HG03439 (cell line): Measurements from ENCODE around the gene HRCT1.
"Not testable (repeated sequence)": the region's sequence is repeated elsewhere in the genome, so short reads cannot be mapped to it uniquely, and the experiment has no call there.

ENCODE experiments used
- ATAC-seq: cut with Tn5 transposase; IDR thresholded peaks from one replicate; pipeline ENCODE4 v1.9.1; 2021; ENCODE audit warnings: mild to moderate bottlenecking, moderate library complexity; ENCODE audit not compliant: unreplicated experiment

HRCT1 gene

DNA sequence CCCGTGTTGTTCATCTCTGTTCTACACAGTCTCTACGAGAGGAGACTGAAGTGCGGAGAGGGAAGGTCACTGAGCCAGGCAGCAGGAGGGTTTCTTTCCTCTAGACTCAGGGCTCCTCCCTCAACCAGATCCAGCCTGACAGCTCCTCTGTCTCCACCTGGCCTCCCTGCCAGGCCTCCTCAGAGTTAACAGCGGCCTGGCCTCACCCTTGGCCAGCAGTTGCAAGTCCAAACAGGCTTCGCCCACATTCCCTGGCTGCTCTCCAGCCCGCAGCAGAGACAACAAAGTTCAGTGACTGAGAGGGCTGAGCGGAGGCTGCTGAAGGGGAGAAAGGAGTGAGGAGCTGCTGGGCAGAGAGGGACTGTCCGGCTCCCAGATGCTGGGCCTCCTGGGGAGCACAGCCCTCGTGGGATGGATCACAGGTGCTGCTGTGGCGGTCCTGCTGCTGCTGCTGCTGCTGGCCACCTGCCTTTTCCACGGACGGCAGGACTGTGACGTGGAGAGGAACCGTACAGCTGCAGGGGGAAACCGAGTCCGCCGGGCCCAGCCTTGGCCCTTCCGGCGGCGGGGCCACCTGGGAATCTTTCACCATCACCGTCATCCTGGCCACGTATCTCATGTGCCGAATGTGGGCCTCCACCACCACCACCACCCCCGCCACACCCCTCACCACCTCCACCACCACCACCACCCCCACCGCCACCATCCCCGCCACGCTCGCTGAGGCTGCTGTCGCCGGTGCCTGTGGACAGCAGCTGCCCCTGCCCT is at the start of gene HRCT1:
Gene HRCT1 (plus strand): TSS at position 291 of the 768 bp plus-strand sequence. CDS start 86 bp downstream, at position 377.
- no peak for ATAC-seq

GRCh38 chr9:35856206-35856605 is 49.8 kb upstream of the HRCT1 start:
- no peak for ATAC-seq

DNA sequence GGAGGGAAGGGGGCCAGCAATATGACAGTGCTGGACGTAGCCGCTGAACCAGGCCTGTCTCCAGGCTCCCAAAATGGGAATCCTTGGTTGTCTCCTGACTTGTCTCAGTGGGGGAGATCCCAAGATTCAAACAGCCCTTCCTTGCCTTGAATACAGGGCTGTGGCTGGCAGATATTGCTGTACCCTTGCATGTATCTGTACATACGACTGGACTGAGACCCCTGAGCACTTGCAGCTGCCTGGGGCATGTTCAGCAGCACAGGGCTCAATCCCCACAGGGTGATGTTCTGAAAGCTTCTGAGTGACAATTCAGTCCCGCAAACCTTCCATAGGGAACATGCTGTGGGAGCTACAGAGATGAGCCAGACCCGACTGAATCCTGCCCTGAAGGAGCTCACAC is 49.1 kb upstream of the HRCT1 start:
- no peak for ATAC-seq

DNA sequence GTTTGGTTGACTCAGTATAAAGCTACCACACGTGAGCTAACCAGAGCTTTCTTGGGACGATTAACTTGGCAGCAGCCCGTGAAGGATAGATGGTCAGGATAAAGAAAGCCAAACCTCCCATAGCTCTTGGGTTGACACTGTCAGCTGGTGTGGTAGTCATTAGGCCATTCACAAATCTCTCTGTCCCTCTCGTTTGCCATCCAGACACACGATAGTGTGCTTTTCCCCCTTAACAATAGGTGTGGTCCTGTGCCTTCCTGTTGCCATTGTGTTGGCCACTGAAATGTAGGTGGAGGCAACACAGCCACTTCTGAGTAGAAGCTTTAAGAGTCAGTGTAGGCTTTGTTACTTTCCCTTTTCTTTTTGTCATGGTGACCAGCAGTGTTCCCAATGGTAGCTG is 47.5 kb upstream of the HRCT1 start:
- no peak for ATAC-seq

GRCh38 chr9:35859310-35859989 is 46.6 kb upstream of the HRCT1 start:
- ATAC-seq: no peak

- ATAC-seq: no peak
These were observed 46.0 kb upstream of the HRCT1 start for GRCh38 chr9:35859990-35860339.

- ATAC-seq: no peak
These were observed 44.7 kb upstream of the HRCT1 start for GRCh38 chr9:35861161-35861897.

- ATAC-seq: no peak
These were observed 43.7 kb upstream of the HRCT1 start for GRCh38 chr9:35862328-35862727.

GRCh38 chr9:35863583-35863982 is 42.4 kb upstream of the HRCT1 start:
- no peak for ATAC-seq

DNA sequence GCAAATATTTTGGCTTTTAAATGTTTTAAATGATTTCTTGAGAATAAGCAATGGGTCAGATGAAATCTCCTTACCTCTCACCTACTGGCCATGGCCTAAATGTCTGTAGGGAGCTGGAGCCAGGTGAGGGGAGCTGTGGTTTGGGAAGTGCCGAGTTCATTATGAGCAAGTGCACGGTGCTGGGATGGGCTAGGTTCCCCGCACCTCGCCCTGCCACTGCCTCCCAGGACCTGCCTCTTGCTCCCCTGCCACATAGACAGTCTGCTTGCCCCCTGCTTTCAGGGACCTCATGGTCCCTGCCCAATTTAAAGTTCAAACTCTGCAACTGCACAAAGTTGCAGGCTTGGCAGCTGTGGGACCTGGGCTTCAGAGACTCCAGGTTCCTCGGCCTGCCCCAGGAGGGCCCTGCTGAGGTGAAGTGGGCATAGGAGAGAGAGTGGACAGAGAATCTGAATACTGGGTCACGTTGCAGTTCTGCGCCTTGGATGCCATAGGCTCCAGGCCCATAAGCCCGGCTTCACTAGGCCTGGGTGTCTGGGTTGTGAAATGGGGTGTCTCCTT is 41.2 kb upstream of the HRCT1 start:
- ATAC-seq: no peak

GRCh38 chr9:35867538-35867937 is 38.5 kb upstream of the HRCT1 start:
- no peak for ATAC-seq

DNA sequence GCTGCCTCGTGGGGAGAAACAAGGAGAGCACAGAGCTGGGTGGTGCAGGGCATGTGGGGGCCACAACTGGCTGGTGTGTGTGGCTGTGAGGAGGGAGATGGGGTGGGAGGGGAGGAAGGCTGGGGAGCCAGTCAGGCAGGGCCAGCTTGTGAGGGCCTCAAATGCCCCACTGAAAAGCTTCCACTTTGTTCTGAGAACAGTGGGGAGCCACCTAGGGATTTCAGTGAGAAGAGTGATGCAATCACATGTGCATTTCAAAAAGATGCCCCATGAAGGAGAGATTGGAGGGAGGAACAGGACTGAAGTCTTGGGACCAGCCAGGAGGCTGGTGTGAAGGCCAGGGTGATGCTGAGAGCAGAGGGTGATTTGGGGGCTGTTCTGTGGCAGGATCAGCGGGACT is 37.1 kb upstream of the HRCT1 start:
- no peak for ATAC-seq

DNA sequence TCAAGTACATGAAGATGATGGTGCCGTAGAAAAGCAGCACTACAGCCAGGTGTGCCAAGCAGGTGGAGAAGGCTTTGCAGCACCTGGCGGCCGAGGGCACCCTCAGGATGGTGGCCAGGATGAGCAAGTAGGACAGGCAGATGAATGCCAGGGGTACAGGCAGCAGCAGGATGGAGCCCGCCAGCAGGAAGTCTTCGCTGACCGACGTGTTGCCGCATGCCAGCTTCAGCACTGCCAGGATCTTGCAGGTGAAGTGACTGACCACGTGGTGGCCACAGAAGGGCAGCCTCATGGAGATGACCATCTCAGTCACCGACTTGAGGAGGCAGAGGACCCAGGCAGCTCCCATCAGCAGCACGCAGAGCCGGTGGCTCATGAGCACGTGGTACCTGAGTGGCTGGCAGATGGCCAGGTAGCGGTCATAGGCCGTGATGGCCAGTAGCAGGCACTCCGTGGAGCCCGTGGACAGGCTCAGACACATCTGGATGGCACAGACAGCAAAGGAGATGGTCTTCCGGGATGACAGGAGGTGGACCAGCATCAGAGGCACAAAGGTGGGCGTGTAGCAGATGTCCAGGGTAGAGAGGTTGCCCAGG is 36.3 kb upstream of the HRCT1 start:
- no peak for ATAC-seq

GRCh38 chr9:35870351-35870923 is 35.6 kb upstream of the HRCT1 start, which contains the start of gene OR13J1:
TSS of gene OR13J1 (minus strand) at chr9:35870401. CDS start at chr9:35870401, 0 bp downstream.
- no peak for ATAC-seq

DNA sequence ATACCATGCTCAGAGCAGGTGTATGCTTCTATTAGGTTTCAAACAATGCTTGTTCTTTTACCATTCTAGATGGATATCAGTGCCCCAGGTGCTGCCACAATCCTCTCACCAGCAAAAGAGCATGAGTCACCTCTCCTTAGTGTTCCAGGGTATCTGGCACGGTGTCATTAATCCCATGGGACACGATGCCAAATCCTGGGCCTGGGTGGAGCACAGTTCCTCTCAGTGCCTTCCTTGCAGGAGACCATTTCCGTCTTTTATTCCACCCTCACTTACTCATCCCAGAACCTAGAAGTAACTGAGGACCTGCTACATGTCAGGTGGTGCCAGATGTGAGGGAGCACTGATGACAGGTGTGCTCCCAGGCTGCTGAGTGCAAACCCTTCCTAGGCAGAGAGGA is 34.5 kb upstream of the HRCT1 start:
- ATAC-seq: no peak

DNA sequence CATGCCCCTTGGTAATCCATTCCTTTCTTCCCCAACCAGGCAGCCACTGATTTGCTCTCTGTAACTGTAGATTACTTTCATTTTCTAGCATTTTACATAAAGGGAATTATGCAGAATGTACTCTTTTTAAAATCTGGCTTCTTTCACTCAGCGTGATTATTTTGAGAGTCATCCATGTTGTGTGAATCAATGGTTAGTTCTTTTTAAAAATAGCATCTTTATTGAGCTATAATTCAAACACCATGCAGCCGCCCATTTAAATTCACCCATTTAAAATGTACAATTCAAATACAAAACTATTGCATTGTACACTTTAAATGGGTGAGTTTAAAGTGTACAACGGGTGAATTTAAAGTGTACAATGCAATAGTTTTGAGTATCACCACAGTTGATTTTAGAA is 33.5 kb upstream of the HRCT1 start:
- no peak for ATAC-seq

- ATAC-seq: no peak
These were observed 23.6 kb upstream of the HRCT1 start for GRCh38 chr9:35882263-35882848.

DNA sequence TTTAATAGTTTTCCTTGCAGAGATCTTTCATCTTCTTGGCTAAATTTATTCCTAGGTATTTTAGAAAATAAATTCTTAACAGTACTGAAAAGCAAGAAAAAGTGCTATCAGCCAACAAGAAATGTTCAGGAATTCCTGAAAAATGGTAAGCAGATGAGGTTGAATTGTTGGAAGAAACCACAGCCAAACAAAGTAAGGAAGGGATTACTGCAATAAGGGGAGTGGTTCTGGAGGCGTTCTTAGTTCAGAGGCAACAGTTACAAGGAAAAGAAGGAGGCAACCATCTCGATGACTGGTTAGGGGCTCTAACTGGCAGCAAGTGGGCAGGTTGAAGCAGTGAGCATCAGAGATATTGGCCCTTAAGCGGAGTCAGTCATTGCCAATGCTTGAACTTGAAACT is 23.0 kb upstream of the HRCT1 start:
- ATAC-seq: no peak

GRCh38 chr9:35884908-35885307 is 21.1 kb upstream of the HRCT1 start:
- ATAC-seq: not testable (repeated sequence)

- ATAC-seq: no peak
These were observed 14.4 kb upstream of the HRCT1 start for GRCh38 chr9:35891646-35892045.
